K562 (cell line): ENCODE data around the gene NPIPA3.

Source experiments
- ETV6 ChIP-seq, 3 experiments: fragments of 150-350 bp in 1 of 3; sonication (generic) in 1 of 3; formaldehyde crosslinking in 1 of 3; IDR thresholded peaks; 2 replicates each; pipeline versions ENCODE4 v1.6.1 to v1.8.0; 2014 to 2022; ENCODE audit warnings: borderline replicate concordance in 2 of 3, low read depth in 2 of 3, antibody characterized with exemption in 1 of 3, low read length in 1 of 3, mild to moderate bottlenecking in 1 of 3, missing genetic modification reagents in 1 of 3
- FOXJ3 ChIP-seq: sonication (generic); formaldehyde crosslinking; IDR thresholded peaks from 2 replicates; pipeline ENCODE4 v1.4.0; 2020; ENCODE audit warnings: mild to moderate bottlenecking, missing genetic modification reagents
- HDAC6 ChIP-seq: IDR thresholded peaks from 2 replicates; pipeline ENCODE4 v1.6.1; 2012; ENCODE audit warnings: low read depth, mild to moderate bottlenecking, control low read depth, inconsistent platforms, low read length, moderate library complexity
- POLR2A ChIP-seq: fragments of 450-650 bp; conservative IDR thresholded peaks from 2 replicates; pipeline ENCODE4 v1.6.1; 2016
- TF ChIP-seq, protein P1 (sequence below): sonication (generic); formaldehyde crosslinking; IDR thresholded peaks from 2 replicates; pipeline ENCODE4 v1.5.0; 2020; ENCODE audit warnings: missing genetic modification reagents
- TF ChIP-seq, protein P2 (sequence below): fragments of 150-350 bp; IDR thresholded peaks from 2 replicates; pipeline ENCODE4 v1.6.1; 2014; ENCODE audit warnings: low read depth, mild to moderate bottlenecking, low read length, borderline replicate concordance
- TF ChIP-seq, protein P3 (sequence below): fragments of 250-450 bp; sonication (Bioruptor Pico); IDR thresholded peaks from 2 replicates; pipeline ENCODE4 v1.4.0; 2020; ENCODE audit warnings: mild to moderate bottlenecking

DNA sequence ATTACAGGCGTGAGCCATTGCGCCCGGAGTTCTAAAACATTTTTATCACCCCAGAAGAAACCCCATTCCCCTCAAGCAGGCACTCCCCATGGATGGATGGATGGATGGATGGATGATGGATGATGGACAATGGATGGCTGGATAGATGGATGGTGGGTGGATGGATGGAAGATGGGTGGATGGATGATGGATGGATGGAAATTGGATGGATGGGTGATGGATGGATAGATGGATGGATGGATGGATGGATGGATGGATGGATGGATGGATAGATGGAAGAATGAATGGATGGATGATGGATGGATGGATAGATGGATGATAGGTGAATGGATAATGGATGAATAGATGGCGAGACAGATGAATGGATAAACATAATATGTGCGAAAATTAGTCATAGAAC lies 25.6 kb upstream of the NPIPA3 start:
- no peak for TF ChIP-seq HDAC6
- no peak for TF ChIP-seq ETV6 (IDR thresholded peaks at IDR 0.05; ENCODE audit: borderline replicate concordance in 1 of 2, low read depth in 2 of 2, low read length in 1 of 2)
- TF ChIP-seq ETV6 (CRISPR knock-in tag; IDR thresholded peaks at IDR 0.05; ENCODE audit: borderline replicate concordance): no peak
- TF ChIP-seq, protein P1, sequence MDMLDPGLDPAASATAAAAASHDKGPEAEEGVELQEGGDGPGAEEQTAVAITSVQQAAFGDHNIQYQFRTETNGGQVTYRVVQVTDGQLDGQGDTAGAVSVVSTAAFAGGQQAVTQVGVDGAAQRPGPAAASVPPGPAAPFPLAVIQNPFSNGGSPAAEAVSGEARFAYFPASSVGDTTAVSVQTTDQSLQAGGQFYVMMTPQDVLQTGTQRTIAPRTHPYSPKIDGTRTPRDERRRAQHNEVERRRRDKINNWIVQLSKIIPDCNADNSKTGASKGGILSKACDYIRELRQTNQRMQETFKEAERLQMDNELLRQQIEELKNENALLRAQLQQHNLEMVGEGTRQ (CRISPR knock-in tag): no peak
- TF ChIP-seq, protein P2, sequence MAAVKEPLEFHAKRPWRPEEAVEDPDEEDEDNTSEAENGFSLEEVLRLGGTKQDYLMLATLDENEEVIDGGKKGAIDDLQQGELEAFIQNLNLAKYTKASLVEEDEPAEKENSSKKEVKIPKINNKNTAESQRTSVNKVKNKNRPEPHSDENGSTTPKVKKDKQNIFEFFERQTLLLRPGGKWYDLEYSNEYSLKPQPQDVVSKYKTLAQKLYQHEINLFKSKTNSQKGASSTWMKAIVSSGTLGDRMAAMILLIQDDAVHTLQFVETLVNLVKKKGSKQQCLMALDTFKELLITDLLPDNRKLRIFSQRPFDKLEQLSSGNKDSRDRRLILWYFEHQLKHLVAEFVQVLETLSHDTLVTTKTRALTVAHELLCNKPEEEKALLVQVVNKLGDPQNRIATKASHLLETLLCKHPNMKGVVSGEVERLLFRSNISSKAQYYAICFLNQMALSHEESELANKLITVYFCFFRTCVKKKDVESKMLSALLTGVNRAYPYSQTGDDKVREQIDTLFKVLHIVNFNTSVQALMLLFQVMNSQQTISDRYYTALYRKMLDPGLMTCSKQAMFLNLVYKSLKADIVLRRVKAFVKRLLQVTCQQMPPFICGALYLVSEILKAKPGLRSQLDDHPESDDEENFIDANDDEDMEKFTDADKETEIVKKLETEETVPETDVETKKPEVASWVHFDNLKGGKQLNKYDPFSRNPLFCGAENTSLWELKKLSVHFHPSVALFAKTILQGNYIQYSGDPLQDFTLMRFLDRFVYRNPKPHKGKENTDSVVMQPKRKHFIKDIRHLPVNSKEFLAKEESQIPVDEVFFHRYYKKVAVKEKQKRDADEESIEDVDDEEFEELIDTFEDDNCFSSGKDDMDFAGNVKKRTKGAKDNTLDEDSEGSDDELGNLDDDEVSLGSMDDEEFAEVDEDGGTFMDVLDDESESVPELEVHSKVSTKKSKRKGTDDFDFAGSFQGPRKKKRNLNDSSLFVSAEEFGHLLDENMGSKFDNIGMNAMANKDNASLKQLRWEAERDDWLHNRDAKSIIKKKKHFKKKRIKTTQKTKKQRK: no peak
- TF ChIP-seq POLR2A: no peak
- TF ChIP-seq FOXJ3 (CRISPR knock-in tag): no peak
- TF ChIP-seq, protein P3, sequence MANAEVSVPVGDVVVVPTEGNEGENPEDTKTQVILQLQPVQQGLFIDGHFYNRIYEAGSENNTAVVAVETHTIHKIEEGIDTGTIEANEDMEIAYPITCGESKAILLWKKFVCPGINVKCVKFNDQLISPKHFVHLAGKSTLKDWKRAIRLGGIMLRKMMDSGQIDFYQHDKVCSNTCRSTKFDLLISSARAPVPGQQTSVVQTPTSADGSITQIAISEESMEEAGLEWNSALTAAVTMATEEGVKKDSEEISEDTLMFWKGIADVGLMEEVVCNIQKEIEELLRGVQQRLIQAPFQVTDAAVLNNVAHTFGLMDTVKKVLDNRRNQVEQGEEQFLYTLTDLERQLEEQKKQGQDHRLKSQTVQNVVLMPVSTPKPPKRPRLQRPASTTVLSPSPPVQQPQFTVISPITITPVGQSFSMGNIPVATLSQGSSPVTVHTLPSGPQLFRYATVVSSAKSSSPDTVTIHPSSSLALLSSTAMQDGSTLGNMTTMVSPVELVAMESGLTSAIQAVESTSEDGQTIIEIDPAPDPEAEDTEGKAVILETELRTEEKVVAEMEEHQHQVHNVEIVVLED (CRISPR knock-in tag): no peak
